Kidney glomerular epithelial cell (primary cell): Measurements from ENCODE around the gene SKAP1.
"Not testable (repeated sequence)": the region's sequence is repeated elsewhere in the genome, so short reads cannot be mapped to it uniquely, and the experiment has no call there.

Experiments used
- DNase-seq: peaks from one replicate; lab custom pipeline; 2025; lab: John Stamatoyannopoulos, UW

SKAP1 gene

DNA sequence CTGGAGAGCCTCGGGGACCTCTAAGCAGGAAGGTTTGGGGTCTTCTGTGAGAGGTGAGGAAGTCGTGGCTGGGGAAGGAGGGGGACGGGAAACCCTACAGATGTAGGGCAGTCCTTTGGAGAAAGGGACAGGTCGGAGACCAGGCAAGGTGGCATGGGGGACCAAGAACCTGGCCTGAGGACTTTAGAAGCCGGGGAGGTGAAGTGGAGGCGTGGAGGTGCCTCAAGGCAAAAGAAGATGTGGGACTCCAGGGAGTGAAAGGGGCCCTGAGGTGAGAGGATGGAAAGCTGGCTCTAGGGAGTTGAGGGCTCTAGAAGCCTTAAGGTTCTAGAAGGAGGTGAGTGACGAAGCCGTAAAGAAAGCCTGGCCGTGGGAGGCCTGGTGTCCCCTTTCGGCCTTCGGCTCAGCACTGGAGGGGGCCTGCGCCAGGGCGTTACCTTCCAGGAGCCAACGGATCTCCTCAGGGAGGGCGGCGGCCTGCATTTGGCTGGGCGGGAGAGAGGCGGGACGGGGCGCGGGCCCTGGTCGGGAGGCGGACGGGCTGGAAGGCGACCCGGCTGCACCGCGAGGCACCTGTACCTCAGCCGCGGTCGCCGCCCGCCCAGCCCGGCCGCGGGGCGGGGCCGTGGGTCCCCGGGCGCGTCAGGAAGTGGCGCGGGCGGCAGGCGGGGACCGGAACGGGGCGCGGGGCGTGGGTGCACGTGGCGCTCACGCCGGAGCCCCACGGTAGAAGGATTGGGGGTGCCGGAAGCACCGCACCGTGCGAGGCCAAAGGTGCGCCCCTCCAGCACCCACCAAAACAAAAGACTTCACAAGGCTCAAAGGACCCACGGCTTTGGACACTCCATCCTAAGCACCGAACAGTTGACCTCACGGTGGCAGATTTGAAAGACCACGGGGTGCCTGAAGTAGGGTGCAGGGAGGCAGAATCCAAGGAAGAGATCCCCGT lies at the start of gene SKAP1:
Gene SKAP1 (minus strand): TSS at position 577 of the 949 bp plus-strand sequence.
- DNase-seq, result no peak

DNA sequence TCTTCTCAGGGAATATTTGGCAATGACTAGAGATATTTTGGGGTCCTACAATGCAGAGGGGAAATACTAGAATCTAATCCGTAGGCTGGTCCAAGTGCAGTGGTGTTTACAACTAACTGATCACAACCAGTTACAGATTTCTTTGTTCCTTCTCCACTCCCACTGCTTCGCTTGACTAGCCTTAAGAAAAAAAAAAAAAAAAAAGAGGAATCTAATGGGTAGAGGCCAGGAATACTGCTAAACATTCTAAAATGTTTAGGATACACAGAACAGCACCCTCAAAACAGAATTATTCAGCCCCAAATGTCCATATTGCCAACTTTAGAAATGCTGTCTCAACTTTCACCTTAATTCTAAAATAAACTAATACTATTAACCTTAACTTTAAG lies 49.0 kb upstream of the SKAP1 start:
- no peak for DNase-seq

DNA sequence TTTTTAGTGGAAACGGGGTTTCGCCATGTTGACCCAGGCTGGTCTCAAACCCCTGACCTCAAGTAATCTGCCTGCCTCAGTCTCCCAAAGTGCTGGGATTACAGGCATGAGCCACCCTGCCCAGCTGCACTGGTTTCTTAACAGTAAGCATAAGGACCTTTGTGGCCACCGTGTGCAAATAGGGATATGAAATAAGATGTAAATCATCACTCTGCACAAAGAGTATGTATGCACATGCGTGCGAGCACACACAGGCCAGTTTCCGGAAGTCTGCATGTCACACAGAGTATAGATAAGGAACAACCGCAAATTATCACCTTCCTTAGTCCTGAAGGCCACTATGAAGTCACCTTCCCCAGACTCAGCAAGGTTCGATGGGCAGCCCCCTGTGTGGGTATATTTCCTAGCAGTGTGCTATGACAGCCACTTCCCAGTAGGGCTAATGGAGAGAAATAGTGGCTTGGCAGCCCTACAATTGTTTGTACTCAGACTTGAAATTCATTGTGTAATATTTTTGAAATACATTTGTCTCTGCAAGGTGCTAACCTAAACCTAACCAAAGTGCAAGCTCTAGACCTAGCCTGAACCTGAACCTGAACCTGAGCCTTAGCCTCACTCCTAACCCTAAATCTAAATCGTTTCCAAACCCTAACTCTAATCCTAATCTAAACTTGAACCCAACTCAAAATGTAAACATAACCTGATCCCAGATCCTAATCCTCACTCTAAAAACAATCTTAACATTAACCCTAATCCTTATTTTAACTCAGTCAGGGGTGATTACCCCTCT lies 48.4 kb upstream of the SKAP1 start:
- DNase-seq, result no peak

DNA sequence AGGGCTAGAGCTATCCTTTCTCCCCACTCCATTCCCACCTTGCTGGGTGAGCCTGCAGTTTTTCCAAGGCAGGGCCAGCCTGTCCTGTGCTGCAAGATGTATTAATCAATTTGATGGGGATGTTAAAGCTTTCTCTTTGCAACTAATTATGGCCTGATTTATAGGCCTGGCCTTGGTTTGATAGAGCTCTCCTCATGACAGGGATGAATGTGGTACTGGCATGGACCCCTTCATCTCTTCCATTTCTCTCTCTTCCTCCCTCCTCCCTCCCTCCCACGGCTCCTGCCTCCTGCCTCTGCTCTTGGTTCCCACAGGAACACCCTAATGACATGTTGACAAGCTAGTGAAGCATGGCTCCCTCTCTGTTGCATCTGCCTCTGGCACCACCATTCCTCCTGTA lies 47.2 kb upstream of the SKAP1 start:
- DNase-seq, result no peak

DNA sequence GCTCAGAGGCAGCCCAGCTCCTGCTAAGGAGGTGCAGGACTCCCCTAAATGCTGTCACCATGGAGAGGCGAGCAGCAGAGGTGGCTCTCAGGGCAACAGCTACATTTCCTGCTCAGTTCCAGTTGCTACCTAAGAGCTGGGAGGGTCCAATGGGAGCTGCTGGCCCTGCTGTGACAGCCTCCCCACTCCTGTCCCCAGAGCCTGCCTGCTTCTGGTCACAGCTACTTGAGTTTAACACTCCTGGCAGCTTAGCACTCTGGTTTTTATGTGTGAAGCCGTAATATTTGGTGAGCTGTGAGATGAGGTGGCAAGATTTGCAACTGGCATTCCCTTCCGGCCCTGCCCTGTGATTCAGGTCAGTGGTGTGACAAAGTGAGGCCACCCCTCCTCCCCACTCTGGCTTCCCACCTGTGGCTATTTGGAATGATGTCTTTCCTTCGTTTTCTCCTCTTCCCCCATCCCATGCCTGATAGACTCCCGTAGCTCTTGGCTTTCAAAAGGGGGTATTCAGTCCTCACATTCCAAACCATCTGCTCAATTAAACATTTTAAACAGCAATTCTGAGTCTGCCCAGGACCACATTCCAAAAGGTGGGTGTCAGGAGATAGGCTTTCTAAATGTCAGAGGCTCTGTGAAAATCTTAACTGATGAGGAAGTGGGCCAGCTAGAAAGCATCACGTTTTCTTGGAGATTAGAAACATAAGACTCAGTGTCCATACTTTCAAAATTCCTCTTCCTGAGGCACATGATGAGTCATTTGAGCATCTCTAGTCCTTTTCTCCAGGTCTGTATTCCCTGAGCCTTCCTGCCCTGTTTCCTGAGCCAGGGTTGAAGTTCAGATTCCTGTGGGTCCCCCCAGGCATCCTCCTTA lies 42.6 kb upstream of the SKAP1 start:
- peak; percentile 65 for DNase-seq

DNA sequence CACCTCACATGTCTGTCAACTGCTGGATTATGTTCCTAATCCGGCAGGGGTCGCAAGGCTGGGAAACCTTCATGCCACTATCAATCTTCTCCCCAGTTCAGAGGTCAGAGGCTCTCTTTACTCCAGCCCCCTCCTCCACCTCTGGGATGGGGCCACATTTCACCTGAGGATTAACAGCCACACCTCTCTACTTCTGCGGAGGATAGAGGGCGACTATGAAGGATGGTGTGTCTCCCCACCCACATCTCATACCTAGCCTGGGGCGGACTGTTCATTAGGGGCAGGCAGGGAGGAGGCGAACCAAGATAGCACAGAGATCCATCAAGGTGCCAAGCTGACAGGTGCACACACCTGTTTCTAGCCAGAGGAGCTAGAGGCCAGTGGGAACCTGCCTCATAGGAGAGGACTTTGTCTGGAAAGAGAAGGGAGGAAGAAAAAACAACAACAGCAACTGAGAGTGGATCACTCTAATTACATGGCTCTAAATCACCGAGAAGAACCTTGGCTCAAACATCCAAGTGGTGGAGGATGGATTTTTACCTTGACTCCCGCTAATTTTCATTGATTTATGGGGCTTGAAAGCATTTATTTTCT lies 41.9 kb upstream of the SKAP1 start:
- no peak for DNase-seq

DNA sequence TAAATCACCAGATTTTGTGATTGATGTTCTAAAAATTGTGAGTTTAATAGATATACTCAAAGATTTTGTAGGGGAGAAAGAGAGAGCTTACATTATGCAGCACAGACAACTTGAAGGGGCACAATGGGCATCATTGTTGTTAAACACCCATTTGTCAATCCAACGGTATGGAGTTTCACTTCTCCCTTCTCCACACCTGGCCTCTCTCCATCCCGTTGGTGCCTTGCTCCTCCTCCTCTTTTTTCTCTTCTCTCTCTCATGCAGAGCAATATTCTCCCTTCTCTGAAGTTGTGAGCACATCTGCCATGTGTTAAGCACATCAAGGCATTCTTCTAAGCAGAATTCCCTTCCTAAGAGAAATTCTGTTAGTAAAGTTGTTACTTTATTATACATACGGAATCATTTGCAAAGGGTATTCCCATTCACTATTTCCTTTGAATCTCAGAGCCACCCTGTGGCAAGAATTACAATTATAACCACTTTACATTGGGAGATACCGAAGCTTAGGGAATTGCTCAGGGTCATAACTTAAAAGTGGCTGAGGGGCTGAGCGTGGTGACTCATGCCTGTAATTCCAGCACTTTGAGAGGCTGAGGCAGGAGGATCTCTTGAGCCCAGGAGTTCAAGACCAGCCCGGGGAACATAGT lies 40.5 kb upstream of the SKAP1 start:
- DNase-seq, result no peak

DNA sequence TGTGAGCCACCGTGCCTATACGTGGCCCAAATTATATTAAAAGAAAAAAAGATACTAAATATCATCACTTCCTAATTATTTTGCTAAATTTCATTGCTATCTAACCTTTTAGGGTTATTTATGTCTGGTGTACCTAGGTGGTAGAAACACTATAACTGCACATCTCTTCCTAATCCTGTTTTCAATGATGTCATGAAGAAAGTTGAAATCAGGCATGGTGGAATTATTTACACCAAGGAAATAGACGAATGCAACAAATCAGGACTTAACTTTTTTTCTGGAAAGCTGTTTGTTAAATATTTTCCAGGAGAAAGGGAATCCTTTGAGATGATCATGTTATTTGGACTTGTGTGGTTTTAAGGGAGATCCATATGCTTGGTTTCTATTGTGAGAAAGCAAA lies 39.2 kb upstream of the SKAP1 start:
- no peak for DNase-seq

DNA sequence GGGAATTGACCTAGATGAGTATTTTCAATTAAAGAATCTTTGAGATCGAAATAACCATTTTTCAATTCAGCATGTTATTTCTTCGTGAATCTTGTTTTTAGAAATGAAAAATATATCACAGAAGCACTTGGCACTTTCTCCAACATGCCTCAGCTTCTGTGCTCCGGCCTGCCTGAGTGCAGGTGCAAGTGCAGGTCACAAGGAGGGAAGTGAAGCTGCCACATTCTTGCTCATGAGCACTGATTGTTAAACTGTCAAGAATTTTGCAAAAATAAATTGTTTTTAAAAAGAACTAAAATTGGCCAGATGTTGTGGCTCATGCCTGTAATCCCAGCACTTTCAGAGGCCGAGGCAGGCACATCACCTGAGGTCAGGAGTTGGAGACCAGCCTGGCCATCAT lies 38.3 kb upstream of the SKAP1 start:
- DNase-seq, result no peak

DNA sequence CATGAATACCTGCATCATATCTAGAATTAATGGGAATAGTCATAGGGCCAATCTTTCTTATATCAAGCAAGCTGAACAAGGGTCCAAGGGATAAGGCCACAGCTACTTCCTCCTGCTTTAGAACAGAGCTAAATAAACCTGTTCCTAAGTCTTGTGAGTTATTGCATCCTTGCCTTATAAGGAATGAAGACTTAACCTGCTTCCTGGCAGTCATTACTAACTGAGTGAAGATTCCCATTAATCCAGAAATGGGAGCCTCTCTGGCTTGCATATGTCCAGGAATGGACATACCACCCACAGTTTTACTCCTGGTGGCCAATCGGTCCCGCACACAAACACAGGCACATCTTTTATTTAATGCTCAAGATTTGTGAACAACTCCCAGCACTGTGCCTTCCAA lies 35.9 kb upstream of the SKAP1 start:
- DNase-seq, result no peak

DNA sequence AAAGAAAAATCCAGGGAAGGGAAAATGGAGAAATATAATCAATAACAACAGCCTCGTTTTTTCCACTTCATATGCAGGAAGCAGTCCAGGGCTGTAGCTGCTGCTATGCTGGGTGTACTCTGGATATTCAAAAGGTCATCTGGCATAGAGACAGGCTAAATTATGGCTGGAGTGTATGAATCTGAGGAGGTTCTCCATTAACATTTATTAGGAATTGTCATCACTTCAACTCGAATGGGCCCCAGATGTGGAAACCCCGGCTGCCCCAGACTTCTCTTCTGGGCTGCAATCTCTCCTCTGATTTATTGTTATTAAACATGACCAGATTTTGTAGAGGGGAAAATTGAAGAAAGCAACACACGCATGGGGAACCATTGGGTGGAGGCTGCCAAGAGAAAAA lies 33.5 kb upstream of the SKAP1 start:
- DNase-seq, result no peak

DNA sequence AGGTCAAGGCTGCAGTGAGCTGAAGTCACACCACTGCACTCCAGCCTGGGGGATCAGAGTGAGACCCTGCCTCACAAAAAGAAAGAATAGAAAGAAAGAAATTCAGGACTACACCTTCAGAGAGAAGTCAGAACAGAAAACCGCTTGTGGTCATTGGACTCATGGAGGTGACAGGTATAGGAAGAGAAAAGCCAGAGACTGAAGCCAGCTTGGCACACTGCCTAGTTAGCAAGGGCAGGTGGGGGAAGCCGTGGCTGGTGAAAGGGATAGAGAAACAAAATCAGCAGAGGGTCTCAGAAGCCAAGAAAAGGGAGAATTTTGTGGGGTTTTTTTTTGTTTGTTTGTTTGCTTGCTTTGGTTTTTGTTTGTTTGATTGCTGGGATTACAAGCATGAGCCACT lies 32.9 kb upstream of the SKAP1 start:
- DNase-seq, result no peak

DNA sequence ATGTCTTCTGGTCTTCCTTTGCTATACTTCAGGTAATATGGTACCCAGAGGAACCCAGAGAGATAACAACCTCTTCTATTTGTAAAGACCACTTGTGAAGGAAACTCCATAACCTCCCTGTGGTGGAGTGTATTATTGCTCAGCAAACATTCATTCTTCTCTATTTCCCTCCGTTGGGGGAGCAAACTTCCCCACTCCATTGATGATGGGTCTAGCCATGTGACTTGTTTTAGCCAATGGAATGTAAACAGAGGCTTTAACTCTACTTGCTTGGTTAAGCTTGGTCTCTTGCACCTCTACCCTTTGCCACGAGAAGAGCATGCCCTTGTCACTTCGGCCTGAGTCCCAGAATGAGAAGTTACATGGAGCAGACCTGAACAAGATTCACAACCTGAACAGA lies 30.0 kb upstream of the SKAP1 start:
- DNase-seq, result no peak

DNA sequence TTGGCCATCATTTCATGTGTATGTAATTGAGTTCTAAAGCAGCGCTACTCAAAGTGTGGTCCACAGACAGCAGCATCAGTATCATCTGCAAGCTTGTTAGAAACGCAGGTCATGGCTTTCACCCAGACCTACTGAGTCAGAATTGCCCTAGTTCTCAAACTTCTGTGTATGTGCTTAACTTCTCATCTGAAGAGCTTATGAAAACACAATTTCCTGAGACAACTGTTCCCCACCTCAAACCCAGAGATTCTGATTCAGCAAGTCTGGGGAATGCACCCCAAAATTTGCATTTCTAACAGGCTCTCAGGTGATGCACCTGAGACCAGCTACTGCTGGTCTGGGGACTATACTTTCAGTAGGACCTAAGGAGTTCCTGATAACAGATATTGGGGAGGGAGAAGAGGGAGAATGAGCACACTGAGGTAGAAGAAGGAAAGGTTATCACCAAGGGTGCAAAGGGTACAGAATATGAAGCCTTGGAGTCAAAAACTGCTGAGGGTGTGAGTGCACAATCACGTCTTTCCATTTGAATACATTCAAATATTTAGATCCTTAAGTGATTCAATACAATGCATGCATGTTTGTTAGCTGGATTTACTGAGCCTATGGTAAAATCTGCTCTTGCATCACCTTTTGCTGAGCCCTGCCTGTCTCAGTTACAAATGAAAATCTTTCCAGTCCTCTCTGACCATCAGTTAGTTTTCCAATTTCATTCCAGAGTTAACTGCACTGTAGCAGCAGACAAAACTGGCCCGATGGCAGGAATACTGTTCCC lies 29.2 kb upstream of the SKAP1 start:
- no peak for DNase-seq

DNA sequence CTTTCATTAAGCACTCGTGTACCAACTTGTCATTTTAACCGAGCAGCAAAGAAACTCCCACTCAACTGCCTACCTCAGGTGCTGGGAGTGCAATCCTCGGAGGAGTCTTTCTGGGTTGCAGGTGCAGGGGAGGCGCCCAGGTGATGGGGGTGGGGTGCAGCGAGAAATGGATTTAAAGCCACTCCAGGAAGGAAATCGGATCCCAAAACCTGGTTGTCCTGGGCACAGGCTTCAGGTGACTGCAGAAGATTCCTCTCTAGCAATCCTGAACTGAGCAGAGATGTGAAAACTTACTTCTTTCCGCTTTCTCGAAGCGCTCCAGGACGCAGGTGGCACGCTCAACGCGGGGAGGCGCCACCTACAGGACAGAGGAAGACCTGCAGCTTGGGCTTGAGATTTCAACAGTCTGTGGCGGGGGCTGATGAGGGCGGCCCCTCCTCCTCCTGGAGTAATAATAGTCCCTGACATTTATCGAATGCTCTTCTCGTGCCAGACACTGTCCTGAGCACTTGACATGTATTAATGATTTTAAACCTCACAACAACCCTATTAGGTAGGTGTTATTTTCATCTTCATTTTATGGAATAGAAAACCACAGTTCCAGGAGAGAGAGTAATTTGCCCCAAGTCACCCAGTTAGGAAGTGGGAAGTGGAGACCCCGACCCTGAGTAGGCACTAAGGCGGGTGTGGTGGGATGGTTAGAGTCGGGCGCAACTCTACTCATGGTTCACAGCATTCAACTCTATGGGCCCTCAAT lies 27.2 kb upstream of the SKAP1 start:
- peak; percentile 42 for DNase-seq

DNA sequence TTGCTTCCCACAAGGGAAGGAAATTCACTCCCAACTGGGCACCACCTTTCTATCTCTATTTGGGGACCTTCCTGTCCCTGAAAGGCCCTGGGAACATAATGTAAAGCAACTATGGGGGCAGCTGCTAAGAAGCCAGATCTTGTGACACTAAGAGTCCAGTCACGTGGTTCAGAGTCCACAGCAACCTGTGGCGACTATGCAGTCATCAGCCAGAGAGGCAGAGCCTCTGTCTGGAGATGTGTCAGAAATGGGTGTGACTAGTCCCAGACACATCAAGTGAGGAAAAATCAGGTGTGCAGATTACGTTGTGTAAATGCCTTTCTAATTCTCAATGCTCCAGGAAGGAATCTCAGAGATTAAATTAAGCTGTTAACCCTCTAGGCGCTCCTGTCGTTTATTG lies 26.6 kb upstream of the SKAP1 start:
- no peak for DNase-seq

DNA sequence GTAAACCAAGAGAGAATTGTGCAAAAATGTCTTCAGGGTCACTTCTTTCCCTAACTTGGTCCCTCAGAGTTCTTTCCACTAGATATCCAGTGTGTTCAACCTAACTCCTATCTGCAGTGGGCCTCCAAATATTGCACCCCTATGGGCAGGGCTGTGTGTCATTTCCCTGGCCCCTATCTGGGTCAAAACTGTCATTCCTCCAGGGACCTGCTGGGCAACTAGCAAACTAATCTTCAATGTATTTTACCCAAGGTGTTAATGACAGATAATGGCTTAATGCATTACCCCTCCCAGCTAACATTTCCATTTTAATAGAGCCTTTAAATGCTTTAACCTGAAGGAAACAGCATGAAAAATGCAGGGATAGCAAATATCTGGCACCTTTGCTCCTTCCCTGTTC lies 25.8 kb upstream of the SKAP1 start:
- no peak for DNase-seq

DNA sequence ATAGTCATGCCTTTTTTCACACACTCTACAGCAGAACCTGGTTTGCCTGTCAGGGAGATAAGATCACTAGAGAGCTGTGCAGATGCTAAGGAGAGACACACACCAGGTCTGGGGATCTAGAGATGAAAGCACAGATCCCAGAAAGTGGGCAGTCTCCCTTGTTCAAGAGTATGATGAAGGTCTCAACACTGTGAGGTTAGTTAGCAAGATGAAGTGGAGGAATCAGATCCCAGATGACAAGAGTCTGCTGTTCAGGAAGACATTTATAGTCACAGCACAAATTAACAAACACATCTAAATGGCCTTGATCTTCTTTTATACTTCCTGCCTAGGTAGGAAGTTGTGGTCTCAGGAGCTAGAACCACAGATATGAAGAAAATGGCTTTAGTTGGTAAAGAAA lies 23.4 kb upstream of the SKAP1 start:
- DNase-seq, result no peak

DNA sequence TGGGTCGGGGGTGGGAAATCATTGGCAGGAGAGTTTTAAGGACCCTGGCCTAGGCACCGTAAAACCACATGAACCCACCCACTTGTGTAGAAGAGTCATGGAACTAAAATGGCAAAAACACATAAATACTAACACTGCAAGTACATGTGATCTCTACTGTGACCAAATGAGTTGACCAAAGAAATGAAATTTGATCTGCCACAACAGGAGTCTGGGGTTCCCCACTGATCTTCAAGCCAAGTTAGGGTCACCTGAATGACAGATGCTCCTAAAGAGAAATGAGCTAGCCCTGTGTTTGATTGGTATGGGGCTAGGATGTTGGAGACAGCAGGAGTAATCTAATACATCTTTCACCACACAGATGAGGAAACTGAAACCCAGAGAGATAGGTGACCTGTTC lies 21.5 kb upstream of the SKAP1 start:
- no peak for DNase-seq

DNA sequence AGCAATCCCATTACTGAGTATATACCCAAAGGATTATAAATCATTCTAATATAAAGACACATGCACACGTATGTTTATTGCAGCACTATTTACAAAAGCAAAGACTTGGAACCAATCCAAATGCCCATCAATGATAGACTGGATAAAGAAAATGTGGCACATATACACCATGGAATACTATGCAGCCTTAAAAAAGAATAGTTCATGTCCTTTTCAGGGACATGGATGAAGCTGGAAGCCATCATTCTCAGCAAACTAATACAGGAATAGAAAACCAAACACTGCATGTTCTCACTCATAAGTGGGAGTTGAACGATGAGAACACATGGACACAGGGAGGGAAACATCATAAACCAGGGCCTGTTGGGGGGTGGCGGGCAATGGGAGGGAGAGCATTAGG lies 19.3 kb upstream of the SKAP1 start:
- not testable (repeated sequence) for DNase-seq
